MM.1S (cell line): ENCODE data around the gene ALLC.

Experiments
- EZH2 ChIP-seq: fragments of 300-600 bp; sonication (generic); optimal IDR thresholded peaks from 2 replicates; pipeline ENCODE3; 2017; ENCODE audit warnings: low read depth, mild to moderate bottlenecking, antibody characterized with exemption, low read length, mixed read lengths
- TF ChIP-seq, protein P1 (sequence below): fragments of 300-600 bp; sonication (generic); IDR thresholded peaks from 2 replicates; pipeline ENCODE4 v1.5.1; 2016; ENCODE audit warnings: antibody characterized with exemption, low read length, mixed read lengths

DNA sequence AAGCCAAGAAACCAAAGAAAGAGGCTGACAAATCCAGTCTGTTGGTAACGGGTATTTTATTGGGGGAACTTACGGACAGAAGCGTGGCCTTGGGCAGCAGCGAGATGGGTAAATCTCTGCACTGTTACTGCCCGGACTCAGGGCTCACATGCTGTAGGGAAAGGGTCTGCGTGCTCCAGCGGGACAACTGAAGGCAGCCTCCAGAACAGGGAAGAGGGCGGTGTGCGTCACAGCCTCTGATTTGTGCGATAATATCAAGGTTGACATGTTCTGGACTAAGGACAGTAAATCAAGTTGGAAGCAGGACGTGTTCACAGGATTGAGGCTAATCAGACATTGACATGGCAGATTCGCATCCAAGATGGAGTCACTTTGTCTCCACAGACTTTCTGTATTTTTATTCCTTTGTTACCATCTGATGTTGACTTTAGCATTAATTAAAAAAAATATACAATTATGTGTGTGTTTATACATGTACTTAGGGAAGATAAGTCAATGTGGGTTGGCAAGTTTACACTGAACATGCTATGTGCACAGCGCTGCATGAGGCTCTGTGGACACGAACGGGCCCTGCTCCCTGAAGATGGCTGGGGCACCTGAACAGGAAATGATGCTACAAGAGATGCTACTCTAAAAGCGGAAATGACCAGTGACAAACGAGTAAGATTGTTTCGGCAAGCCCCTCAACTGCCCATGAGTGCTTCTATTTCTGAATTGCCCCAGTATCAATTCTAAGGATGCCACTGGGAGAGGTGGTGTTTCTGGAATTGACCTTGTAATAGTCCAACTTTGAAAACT lies 22.7 kb downstream of the ALLC start:
- TF ChIP-seq, protein P1, sequence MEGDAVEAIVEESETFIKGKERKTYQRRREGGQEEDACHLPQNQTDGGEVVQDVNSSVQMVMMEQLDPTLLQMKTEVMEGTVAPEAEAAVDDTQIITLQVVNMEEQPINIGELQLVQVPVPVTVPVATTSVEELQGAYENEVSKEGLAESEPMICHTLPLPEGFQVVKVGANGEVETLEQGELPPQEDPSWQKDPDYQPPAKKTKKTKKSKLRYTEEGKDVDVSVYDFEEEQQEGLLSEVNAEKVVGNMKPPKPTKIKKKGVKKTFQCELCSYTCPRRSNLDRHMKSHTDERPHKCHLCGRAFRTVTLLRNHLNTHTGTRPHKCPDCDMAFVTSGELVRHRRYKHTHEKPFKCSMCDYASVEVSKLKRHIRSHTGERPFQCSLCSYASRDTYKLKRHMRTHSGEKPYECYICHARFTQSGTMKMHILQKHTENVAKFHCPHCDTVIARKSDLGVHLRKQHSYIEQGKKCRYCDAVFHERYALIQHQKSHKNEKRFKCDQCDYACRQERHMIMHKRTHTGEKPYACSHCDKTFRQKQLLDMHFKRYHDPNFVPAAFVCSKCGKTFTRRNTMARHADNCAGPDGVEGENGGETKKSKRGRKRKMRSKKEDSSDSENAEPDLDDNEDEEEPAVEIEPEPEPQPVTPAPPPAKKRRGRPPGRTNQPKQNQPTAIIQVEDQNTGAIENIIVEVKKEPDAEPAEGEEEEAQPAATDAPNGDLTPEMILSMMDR, result no peak
- no peak for TF ChIP-seq EZH2
